Measurements from ENCODE around the gene UNC5C.
"Not testable (repeated sequence)": the region's sequence is repeated elsewhere in the genome, so short reads cannot be mapped to it uniquely, and the experiment has no call there.

UNC5C gene

GRCh38 chr4:95181996-95182306, 366.8 kb downstream of the UNC5C start:
- no peak for DNase-seq (ENCODE audit: low read depth in 2 of 2)

GRCh38 chr4:95181243-95181995, 367.4 kb downstream of the UNC5C start:
- DNase-seq (ENCODE audit: low read depth in 2 of 2) = no peak

- DNase-seq (ENCODE audit: low read depth in 2 of 2) = no peak
Measured at GRCh38 chr4:95180531-95181242, 368.1 kb downstream of the UNC5C start.

GRCh38 chr4:95178938-95179337, 369.8 kb downstream of the UNC5C start:
- DNase-seq (ENCODE audit: low read depth in 2 of 2) = no peak

GRCh38 chr4:95171377-95171776, 377.4 kb downstream of the UNC5C start:
- DNase-seq (ENCODE audit: low read depth in 2 of 2) = not testable (repeated sequence)

- no peak for DNase-seq (ENCODE audit: low read depth in 2 of 2)
Measured at GRCh38 chr4:95170176-95170575, 378.6 kb downstream of the UNC5C start.

GRCh38 chr4:95167805-95168204, 381.0 kb downstream of the UNC5C start:
- no peak for DNase-seq (ENCODE audit: low read depth in 2 of 2)

- no peak for DNase-seq (ENCODE audit: low read depth in 2 of 2)
Measured at GRCh38 chr4:95165926-95166524, 382.7 kb downstream of the UNC5C start.

GRCh38 chr4:95162867-95163266, 385.9 kb downstream of the UNC5C start:
- DNase-seq (ENCODE audit: low read depth in 2 of 2) = no peak

GRCh38 chr4:95161781-95162469, 386.8 kb downstream of the UNC5C start:
- no peak for DNase-seq (ENCODE audit: low read depth in 2 of 2)

- no peak for DNase-seq (ENCODE audit: low read depth in 2 of 2)
Measured at GRCh38 chr4:95159384-95159783, 389.4 kb downstream of the UNC5C start.

GRCh38 chr4:95158626-95159025, 390.1 kb downstream of the UNC5C start:
- no peak for DNase-seq (ENCODE audit: low read depth in 2 of 2)

GRCh38 chr4:95158045-95158444, 390.7 kb downstream of the UNC5C start:
- no peak for DNase-seq (ENCODE audit: low read depth in 2 of 2)

- no peak for DNase-seq (ENCODE audit: low read depth in 2 of 2)
Measured at GRCh38 chr4:95157596-95157995, 391.2 kb downstream of the UNC5C start.

GRCh38 chr4:95156452-95156765, 392.4 kb downstream of the UNC5C start:
- no peak for DNase-seq (ENCODE audit: low read depth in 2 of 2)

GRCh38 chr4:95155759-95156451, 392.9 kb downstream of the UNC5C start:
- DNase-seq (ENCODE audit: low read depth in 2 of 2) = no peak

GRCh38 chr4:95153182-95153581, 395.6 kb downstream of the UNC5C start:
- no peak for DNase-seq (ENCODE audit: low read depth in 2 of 2)

- no peak for DNase-seq (ENCODE audit: low read depth in 2 of 2)
Measured at GRCh38 chr4:95151255-95151654, 397.5 kb downstream of the UNC5C start.

GRCh38 chr4:95142932-95143331, 405.8 kb downstream of the UNC5C start:
- no peak for DNase-seq (ENCODE audit: low read depth in 2 of 2)

GRCh38 chr4:95141361-95141760, 407.4 kb downstream of the UNC5C start:
- DNase-seq (ENCODE audit: low read depth in 2 of 2) = no peak

- DNase-seq (ENCODE audit: low read depth in 2 of 2) = not testable (repeated sequence)
Measured at GRCh38 chr4:95139424-95139823, 409.3 kb downstream of the UNC5C start.

GRCh38 chr4:95134016-95134415, 414.8 kb downstream of the UNC5C start:
- DNase-seq (ENCODE audit: low read depth in 2 of 2) = not testable (repeated sequence)

Measured in stimulated activated CD8-positive, alpha-beta memory T cell treated with anti-CD3 and anti-CD28 coated beads, Interleukin-2, amount 100 ng/mL, for 1 hour (primary cell).